NCI-H510A (cell line): ENCODE results near the gene ITGA5.

ENCODE experiments used
- DNase-seq: peaks from one replicate; lab custom pipeline; 2025; lab: John Stamatoyannopoulos, UW

ITGA5 gene

DNA sequence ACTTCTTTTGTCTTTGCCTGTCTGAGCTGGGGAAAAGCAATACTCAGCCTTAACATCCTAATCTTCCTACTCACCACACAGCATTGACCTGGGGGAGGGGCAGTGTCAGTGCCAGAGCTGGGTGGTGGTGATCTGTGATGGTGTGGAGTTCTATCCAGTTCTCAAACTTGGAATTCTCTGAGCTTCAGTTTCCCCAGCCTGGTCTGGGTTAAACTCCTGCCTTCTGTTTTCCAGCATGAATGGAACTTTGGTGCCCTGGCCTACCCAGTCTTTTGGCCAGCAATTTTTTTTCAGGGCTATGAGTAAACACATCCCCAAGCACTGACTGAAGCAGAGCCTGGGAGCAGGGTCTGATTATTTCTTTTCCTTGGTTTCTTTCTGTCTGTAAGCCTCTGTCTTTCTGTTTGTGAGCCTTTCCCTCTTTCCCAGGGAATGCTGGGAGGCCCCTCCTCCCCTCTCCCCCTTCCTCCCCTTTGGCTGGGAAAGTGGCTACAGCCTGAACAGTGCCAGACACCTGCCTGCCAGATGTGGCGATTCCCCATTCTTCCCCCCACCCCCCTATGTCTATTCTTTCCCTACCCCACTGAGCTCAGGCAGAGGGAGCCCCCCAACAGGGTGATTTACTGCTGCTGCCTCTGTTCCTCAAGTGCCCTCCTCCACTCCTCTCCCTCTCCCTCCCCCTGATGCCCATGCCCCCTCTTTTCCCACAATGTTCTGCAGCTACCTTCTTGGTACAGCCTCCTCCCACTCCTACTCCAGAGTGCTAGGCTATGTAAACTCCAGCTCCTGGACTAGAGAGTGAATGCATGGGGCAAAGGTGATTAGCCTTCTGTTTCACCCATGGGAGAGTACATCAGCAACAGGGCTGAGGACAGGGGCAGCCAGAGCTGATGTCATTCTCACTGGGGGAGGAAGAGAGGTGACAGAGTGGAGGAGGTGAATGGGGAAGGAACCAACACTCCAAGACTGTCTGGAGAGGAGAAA is 65.9 kb downstream of the ITGA5 start:
- peak; percentile 68 for DNase-seq

DNA sequence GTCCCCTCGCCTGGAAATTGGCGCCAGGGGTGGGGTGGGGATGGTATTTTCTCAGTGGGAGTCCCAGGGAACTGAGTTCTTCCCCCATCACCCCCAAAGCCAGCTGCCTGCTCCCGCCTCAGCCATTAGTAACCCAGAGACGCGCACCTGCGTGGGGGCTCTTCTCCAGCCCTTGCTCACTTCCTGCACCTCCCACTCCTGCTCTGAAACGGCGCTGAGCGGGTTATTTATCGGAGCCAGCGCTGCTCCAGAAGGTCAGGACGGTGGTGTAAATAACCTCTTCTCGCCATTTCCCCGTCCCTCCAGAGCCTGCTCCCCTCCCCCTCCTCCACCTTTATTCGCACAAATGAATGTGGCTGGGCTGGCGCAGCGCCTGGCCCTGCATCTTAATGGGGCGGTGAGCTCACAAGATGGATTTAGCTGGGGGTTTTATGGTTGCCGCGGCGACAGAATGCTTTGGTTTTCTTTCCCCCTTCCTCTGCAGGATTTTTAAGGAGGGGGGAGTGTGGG is 67.0 kb downstream of the ITGA5 start:
- no peak for DNase-seq

DNA sequence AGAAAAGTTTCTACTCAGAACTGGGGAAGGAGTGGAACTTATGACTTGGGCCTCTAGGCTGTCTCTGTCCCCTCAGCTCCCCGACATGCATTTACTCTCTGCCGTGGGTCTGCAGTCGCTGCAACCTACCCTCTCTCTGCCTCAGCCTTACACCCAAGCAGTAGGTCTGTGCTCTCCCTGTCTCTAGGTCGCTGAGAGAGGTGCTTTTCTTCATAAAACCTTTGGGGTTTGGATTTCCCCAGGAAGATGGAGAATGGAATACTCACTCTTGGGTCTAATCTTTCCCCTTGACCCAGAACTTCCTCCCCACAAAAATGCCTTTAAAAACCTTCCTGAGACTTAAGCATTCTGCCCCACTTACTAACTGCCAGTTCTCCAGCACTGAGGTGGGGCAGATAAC is 67.7 kb downstream of the ITGA5 start:
- DNase-seq, result no peak

DNA sequence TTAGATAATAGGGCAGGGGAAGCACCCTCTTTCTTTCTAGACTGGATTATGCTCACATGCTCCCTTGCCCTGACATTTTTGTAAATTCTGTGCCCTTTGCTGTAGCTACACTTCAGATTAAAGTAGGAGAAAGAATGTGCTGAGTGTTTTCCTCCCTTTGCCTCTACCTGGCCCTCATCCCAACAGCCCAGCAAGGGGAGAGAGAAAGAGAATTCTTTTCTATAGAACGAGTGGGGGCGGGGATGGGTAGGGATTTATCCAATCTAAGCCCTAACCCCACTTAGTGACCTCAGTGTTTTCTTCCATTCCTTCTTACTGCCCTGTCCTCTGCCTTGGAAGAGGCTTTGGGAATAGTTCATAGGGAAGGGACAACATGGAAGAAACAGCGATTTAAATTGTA is 68.3 kb downstream of the ITGA5 start:
- no peak for DNase-seq

DNA sequence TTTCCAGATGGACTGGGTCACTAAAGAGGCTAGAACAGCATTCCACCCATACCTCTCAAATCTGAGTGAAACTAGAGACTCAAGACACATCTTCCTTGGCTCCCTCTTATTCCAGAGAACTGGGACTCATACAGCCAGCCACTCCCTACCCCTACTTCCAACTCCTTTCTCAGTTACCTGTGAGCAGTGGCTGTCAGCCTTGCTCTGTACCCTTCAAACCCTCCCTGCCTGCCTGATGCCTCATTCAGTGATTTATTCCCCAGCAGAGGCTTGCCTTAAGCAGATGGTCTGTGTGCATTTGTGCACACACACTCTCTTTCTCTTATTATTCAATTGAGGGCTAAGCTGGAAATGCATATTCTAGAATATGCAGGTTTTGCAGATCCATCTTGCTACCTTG is 69.4 kb downstream of the ITGA5 start:
- DNase-seq, result no peak

DNA sequence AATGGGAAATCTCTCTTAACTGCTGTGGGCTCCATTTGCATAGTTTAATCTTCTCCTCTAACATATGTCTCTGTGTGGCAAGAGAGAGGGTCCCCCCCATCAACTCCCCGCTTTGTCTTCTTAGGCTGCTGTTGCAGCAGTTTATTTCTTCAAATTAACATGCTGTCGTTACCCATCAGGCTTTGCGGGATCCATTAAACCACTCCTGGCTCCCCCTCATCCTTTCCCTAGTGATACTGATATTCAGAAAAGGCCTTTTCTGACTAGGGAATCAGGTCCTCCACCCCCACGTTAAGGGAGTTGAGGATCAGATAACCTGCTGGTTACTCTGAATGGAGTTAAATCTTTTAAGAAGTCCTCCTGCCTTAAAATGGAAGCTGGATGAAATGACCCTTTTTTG is 70.0 kb downstream of the ITGA5 start:
- DNase-seq, result no peak
